Trophoblast cell (in vitro differentiated cells and primary cell): ENCODE results near the gene GATA5.

Experiments
- DNase-seq, 2 donors: peaks; one replicate each; pipeline ENCODE4 v3.0.0-alpha.2; 2016
- H2AFZ ChIP-seq: 2 replicates; pipeline ENCODE4 v1.6.1; 2013; ENCODE audit warnings: low read length, moderate library complexity, mild to moderate bottlenecking; ENCODE audit not compliant: insufficient read depth, poor library complexity
- H2AK5ac ChIP-seq: 2 replicates; pipeline ENCODE4 v1.6.1; 2013; ENCODE audit warnings: mild to moderate bottlenecking, low read length
- H2BK120ac ChIP-seq: 2 replicates; pipeline ENCODE4 v1.6.1; 2013; ENCODE audit warnings: low read length, mild to moderate bottlenecking, moderate library complexity; ENCODE audit not compliant: insufficient read depth, poor library complexity
- H2BK12ac ChIP-seq: 2 replicates; pipeline ENCODE4 v1.6.1; 2013; ENCODE audit warnings: mild to moderate bottlenecking, low read length, moderate library complexity
- H2BK5ac ChIP-seq: 2 replicates; pipeline ENCODE4 v1.6.1; 2013; ENCODE audit warnings: low read length, low read depth, moderate library complexity, mild to moderate bottlenecking; ENCODE audit not compliant: poor library complexity
- H3K14ac ChIP-seq: 2 replicates; pipeline ENCODE4 v1.6.1; 2013; ENCODE audit warnings: mild to moderate bottlenecking, low read length
- H3K18ac ChIP-seq: 2 replicates; pipeline ENCODE4 v1.6.1; 2013; ENCODE audit warnings: mild to moderate bottlenecking, low read length
- H3K23ac ChIP-seq: 2 replicates; pipeline ENCODE4 v1.6.1; 2013; ENCODE audit warnings: low read length
- H3K27ac ChIP-seq: 2 replicates; pipeline ENCODE4 v1.5.1; 2013; ENCODE audit warnings: low read depth, mild to moderate bottlenecking, inconsistent platforms, low read length, moderate library complexity
- H3K27me3 ChIP-seq: 2 replicates; pipeline ENCODE4 v1.6.1; 2013; ENCODE audit warnings: inconsistent platforms, mild to moderate bottlenecking, low read length, moderate library complexity; ENCODE audit not compliant: insufficient read depth
- H3K36me3 ChIP-seq, 2 experiments: 1 replicate in 1 of 2; 2 replicates in 1 of 2; pipeline ENCODE4 v1.6.1; 2013; ENCODE audit warnings: low read length in 2 of 2, mild to moderate bottlenecking in 2 of 2, moderate library complexity in 1 of 2; ENCODE audit not compliant: insufficient read depth in 2 of 2, control insufficient read depth in 1 of 2
- H3K4ac ChIP-seq: 2 replicates; pipeline ENCODE4 v1.6.1; 2013; ENCODE audit warnings: low read depth, mild to moderate bottlenecking, low read length, moderate library complexity
- H3K4me1 ChIP-seq, 2 experiments: 1 replicate in 1 of 2; 2 replicates in 1 of 2; pipeline ENCODE4 v1.6.1; 2013; ENCODE audit warnings: low read length in 2 of 2, mild to moderate bottlenecking in 2 of 2, moderate library complexity in 1 of 2; ENCODE audit not compliant: insufficient read depth in 2 of 2, control insufficient read depth in 1 of 2
- H3K4me2 ChIP-seq: 2 replicates; pipeline ENCODE4 v1.6.1; 2013; ENCODE audit warnings: inconsistent platforms, mild to moderate bottlenecking, low read length, moderate library complexity
- H3K4me3 ChIP-seq: 2 replicates; pipeline ENCODE4 v1.5.1; 2013; ENCODE audit warnings: mild to moderate bottlenecking, low read depth, low read length, inconsistent platforms
- H3K79me1 ChIP-seq: one replicate; pipeline ENCODE4 v1.6.1; 2013; ENCODE audit warnings: low read length
- H3K79me2 ChIP-seq: 2 replicates; pipeline ENCODE4 v1.6.1; 2013; ENCODE audit warnings: low read length, mild to moderate bottlenecking; ENCODE audit not compliant: control insufficient read depth, insufficient read depth, poor library complexity
- H3K9ac ChIP-seq: 2 replicates; pipeline ENCODE4 v1.6.1; 2013; ENCODE audit warnings: mild to moderate bottlenecking, low read length
- H3K9me3 ChIP-seq: 2 replicates; pipeline ENCODE4 v1.6.1; 2013; ENCODE audit warnings: low read depth, mild to moderate bottlenecking, control low read depth, inconsistent platforms, low read length; ENCODE audit not compliant: insufficient read depth
- H4K12ac ChIP-seq: 2 replicates; pipeline ENCODE4 v1.6.1; 2013; ENCODE audit warnings: low read depth, mild to moderate bottlenecking, low read length, moderate library complexity
- H4K8ac ChIP-seq: 2 replicates; pipeline ENCODE4 v1.6.1; 2013; ENCODE audit warnings: low read depth, mild to moderate bottlenecking, low read length, moderate library complexity
- H4K91ac ChIP-seq: one replicate; pipeline ENCODE4 v1.6.1; 2013; ENCODE audit warnings: low read depth, mild to moderate bottlenecking, low read length, moderate library complexity
- WGBS: extraction: QIAGEN DNeasy Blood & Tissue Kit; methylation state at CpG from one replicate; pipeline ENCODE4 v1.1.7; 2013; ENCODE audit warnings: missing lambda C conversion rate; ENCODE audit not compliant: insufficient read length, insufficient coverage; ENCODE audit errors: extremely low coverage; 5-methylcytosine and 5-hydroxymethylcytosine counted together

Gene GATA5

GRCh38 chr20:62429455-62430310, 46.1 kb downstream of the GATA5 start:
- WGBS, result no CpG with 5 or more reads among the region's 23 CpGs
- H3K4ac ChIP-seq, result no peak overlapping the region
- H3K79me2 ChIP-seq, result peaks cover 13% of the 10 kb centered on the region
- H3K36me3 ChIP-seq, result no peaks in the 10 kb centered on the region
- H2BK120ac ChIP-seq, result peak overlapping the region; percentile 15
- no peak for DNase-seq
- no peak overlapping the region for H3K4me2 ChIP-seq
- no peak overlapping the region for H4K8ac ChIP-seq
- H3K4me1 ChIP-seq, result peaks cover 32 to 37% of the 10 kb centered on the region in 2 experiments
- no peak overlapping the region for H2BK5ac ChIP-seq
- no peak overlapping the region for H3K9ac ChIP-seq
- no peak overlapping the region for H3K4me3 ChIP-seq
- no peak overlapping the region for H3K27ac ChIP-seq
- no peak overlapping the region for H2BK12ac ChIP-seq
- no peak overlapping the region for H3K18ac ChIP-seq
- no peak overlapping the region for H3K23ac ChIP-seq
- H4K91ac ChIP-seq, result peak overlapping the region; percentile 30
- peaks cover 2% of the 10 kb centered on the region for H3K9me3 ChIP-seq
- no peaks in the 10 kb centered on the region for H3K27me3 ChIP-seq
- peaks cover 23% of the 10 kb centered on the region for H3K79me1 ChIP-seq
- H2AFZ ChIP-seq, result no peak overlapping the region
- H3K14ac ChIP-seq, result no peak overlapping the region
- H4K12ac ChIP-seq, result no peak overlapping the region
- H2AK5ac ChIP-seq, result peak overlapping the region; percentile 63

- Histone ChIP-seq H3K9me3 (peaks cover 2% of the 10 kb centered on the region), H2AFZ (peak overlapping the region; percentile 40), H2BK12ac (peak overlapping the region; percentile 70), H3K4me3 (peak overlapping the region; percentile 10), H4K91ac (peak overlapping the region; percentile 89), H3K23ac (peak overlapping the region; percentile 76), H3K4ac (no peak overlapping the region), H2AK5ac (peak overlapping the region; percentile 69), H3K9ac (no peak overlapping the region), H3K27ac (no peak overlapping the region), H3K4me1 (peaks cover 38 to 45% of the 10 kb centered on the region in 2 experiments), H4K8ac (peak overlapping the region; percentile 42), H4K12ac (peak overlapping the region; percentile 9), H3K18ac (peak overlapping the region; percentile 4), H2BK120ac (peak overlapping the region; percentile 91), H3K79me2 (peaks cover 13% of the 10 kb centered on the region), H3K27me3 (no peaks in the 10 kb centered on the region), H3K36me3 (no peaks in the 10 kb centered on the region), H3K4me2 (no peak overlapping the region), H3K79me1 (peaks cover 23% of the 10 kb centered on the region), H3K14ac (peak overlapping the region; percentile 61), H2BK5ac (peak overlapping the region; percentile 52)
- no CpG with 5 or more reads among the region's 31 CpGs for WGBS
- DNase-seq, result no peak
These were observed 47.1 kb downstream of the GATA5 start for GRCh38 chr20:62428396-62429295.

GRCh38 chr20:62428002-62428372, 47.8 kb downstream of the GATA5 start:
- Histone ChIP-seq H3K4me2 (peak overlapping the region; percentile 11), H4K8ac (peak overlapping the region; percentile 44), H2BK12ac (peak overlapping the region; percentile 70), H3K9ac (no peak overlapping the region), H2AFZ (peak overlapping the region; percentile 40), H3K4me3 (no peak overlapping the region), H3K79me2 (peaks cover 13% of the 10 kb centered on the region), H3K4me1 (peaks cover 38 to 45% of the 10 kb centered on the region in 2 experiments), H3K9me3 (peaks cover 2% of the 10 kb centered on the region), H2AK5ac (peak overlapping the region; percentile 69), H3K27me3 (no peaks in the 10 kb centered on the region), H3K23ac (no peak overlapping the region), H4K12ac (no peak overlapping the region), H3K27ac (peak overlapping the region; percentile 58), H2BK5ac (peak overlapping the region; percentile 52), H3K18ac (peak overlapping the region; percentile 4), H2BK120ac (peak overlapping the region; percentile 91), H3K4ac (no peak overlapping the region), H3K14ac (peak overlapping the region; percentile 61), H3K79me1 (peaks cover 23% of the 10 kb centered on the region), H4K91ac (peak overlapping the region; percentile 89), H3K36me3 (no peaks in the 10 kb centered on the region)
- no peak for DNase-seq
- WGBS, result no CpG with 5 or more reads among the region's 10 CpGs
